ENCODE results near the gene SRPK2. TPM values are rescaled to one million over a fixed set of nuclear protein-coding genes. Genes with fewer than 3 reads are reported as not detected.
"Not testable (repeated sequence)": the region's sequence is repeated elsewhere in the genome, so short reads cannot be mapped to it uniquely, and the experiment has no call there.

Gene SRPK2
- total and polyA plus RNA-seq, 9 donors = 15.2 to 50.0 (median 37.8) TPM

GRCh38 chr7:105196473-105196872 is 192.2 kb downstream of the SRPK2 start:
- WGBS, 3 donors = 42 to 66% (median 54%) methylated on average over 7 of the region's 7 CpGs
- Histone ChIP-seq H3K27ac (no peak overlapping the region), H3K27me3 (no peaks in the 10 kb centered on the region), H3K9me3 (no peaks in the 10 kb centered on the region), H3K4me3 (no peak overlapping the region), H3K36me3 (no peaks in the 10 kb centered on the region), H3K4me1 (ENCODE audit: insufficient read depth) (peaks cover 4% of the 10 kb centered on the region)
- TF ChIP-seq EP300 (IDR thresholded peaks at IDR 0.05) (no peak), CTCF (IDR thresholded peaks at IDR 0.05) (no peak), POLR2A (IDR thresholded peaks at IDR 0.05) (no peak)
- intact Hi-C loops (cut with DNase I) = no loop called here
- no peak for DNase-seq

- H3K9me3 ChIP-seq = no peaks in the 10 kb centered on the region
- DNase-seq = no peak
- TF ChIP-seq EP300 (IDR thresholded peaks at IDR 0.05) = no peak
- TF ChIP-seq CTCF (IDR thresholded peaks at IDR 0.05) = no peak
- no peak for TF ChIP-seq POLR2A (IDR thresholded peaks at IDR 0.05)
- WGBS, 3 donors = 68 to 82% (median 72%) methylated on average over 1 of the region's 1 CpG
- H3K4me1 ChIP-seq (ENCODE audit: insufficient read depth) = peaks cover 4% of the 10 kb centered on the region
- H3K27ac ChIP-seq = no peak overlapping the region
- H3K27me3 ChIP-seq = no peaks in the 10 kb centered on the region
- H3K36me3 ChIP-seq = no peaks in the 10 kb centered on the region
- intact Hi-C loops (cut with DNase I) = no loop called here
- no peak overlapping the region for H3K4me3 ChIP-seq
Observed at GRCh38 chr7:105195891-105196290, 192.8 kb downstream of the SRPK2 start.

- H3K27me3 ChIP-seq; DNase-seq; H3K36me3 ChIP-seq; H3K27ac ChIP-seq; H3K4me3 ChIP-seq; H3K9me3 ChIP-seq; H3K4me1 ChIP-seq (ENCODE audit: insufficient read depth); intact Hi-C loops (cut with DNase I): not testable (repeated sequence)
- WGBS, 3 donors = 95 to 98% (median 97%) methylated on average over 16 of the region's 16 CpGs
Observed at GRCh38 chr7:105194959-105195358, 193.8 kb downstream of the SRPK2 start.

GRCh38 chr7:105191331-105191730 is 197.4 kb downstream of the SRPK2 start:
- intact Hi-C loops (cut with DNase I) = no loop called here
- WGBS, 3 donors = 93 to 97% (median 96%) methylated on average over 2 of the region's 2 CpGs
- TF ChIP-seq EP300 (IDR thresholded peaks at IDR 0.05) = no peak
- TF ChIP-seq POLR2A (IDR thresholded peaks at IDR 0.05) = no peak
- no peak for TF ChIP-seq CTCF (IDR thresholded peaks at IDR 0.05)
- H3K4me1 ChIP-seq (ENCODE audit: insufficient read depth) = peaks cover 1% of the 10 kb centered on the region
- no peak overlapping the region for H3K27ac ChIP-seq
- DNase-seq = no peak
- no peak overlapping the region for H3K4me3 ChIP-seq
- no peaks in the 10 kb centered on the region for H3K27me3 ChIP-seq
- H3K36me3 ChIP-seq = no peaks in the 10 kb centered on the region
- no peaks in the 10 kb centered on the region for H3K9me3 ChIP-seq

GRCh38 chr7:105189859-105190492 is 198.7 kb downstream of the SRPK2 start:
- TF ChIP-seq CTCF (IDR thresholded peaks at IDR 0.05) (no peak), POLR2A (IDR thresholded peaks at IDR 0.05) (no peak), EP300 (IDR thresholded peaks at IDR 0.05) (no peak)
- Histone ChIP-seq H3K9me3 (no peaks in the 10 kb centered on the region), H3K36me3 (no peaks in the 10 kb centered on the region), H3K4me1 (ENCODE audit: insufficient read depth) (no peaks in the 10 kb centered on the region), H3K27me3 (no peaks in the 10 kb centered on the region), H3K27ac (no peak overlapping the region), H3K4me3 (no peak overlapping the region)
- 96 to 98% (median 96%) methylated on average over 8 of the region's 8 CpGs for WGBS, 3 donors
- intact Hi-C loops (cut with DNase I) = no loop called here
- DNase-seq = no peak

Data from ovary (tissue), 9 donors.